MG63 (cell line): ENCODE data around the gene NUP58. TPM values are rescaled to one million over a fixed set of nuclear protein-coding genes. Genes with fewer than 3 reads are reported as not detected.

Experiments used
- total RNA-seq: library from RNA; depleted of rRNA; stranded (reverse); fragments of >200 nt; shearing (Covaris generic); gene quantifications from 2 replicates; pipeline ENCODE4 v1.2.3, GENCODE V29; 2014; ENCODE audit warnings: low replicate concordance; rRNA removed

NUP58 gene
- total RNA-seq, 1 experiment from 2014 or later = 46.8 TPM

Other genes with a start within 250 kb of the NUP58 start
- 0.63 and 4.9 TPM in 2 replicates for gene PABPC3, start 205.5 kb upstream of the NUP58 start, total RNA-seq
- gene AMER2, start 129.3 kb upstream of the NUP58 start, total RNA-seq = not detected in 2 replicates
- 12.8 and 16.8 TPM in 2 replicates for gene MTMR6, start 14.1 kb upstream of the NUP58 start, total RNA-seq
- not detected in 2 replicates for gene ATP8A2, start 70.3 kb downstream of the NUP58 start, total RNA-seq